ENCODE measurements around the gene RAET1G.
"Not testable (repeated sequence)": the region's sequence is repeated elsewhere in the genome, so short reads cannot be mapped to it uniquely, and the experiment has no call there.

The RAET1G gene

DNA sequence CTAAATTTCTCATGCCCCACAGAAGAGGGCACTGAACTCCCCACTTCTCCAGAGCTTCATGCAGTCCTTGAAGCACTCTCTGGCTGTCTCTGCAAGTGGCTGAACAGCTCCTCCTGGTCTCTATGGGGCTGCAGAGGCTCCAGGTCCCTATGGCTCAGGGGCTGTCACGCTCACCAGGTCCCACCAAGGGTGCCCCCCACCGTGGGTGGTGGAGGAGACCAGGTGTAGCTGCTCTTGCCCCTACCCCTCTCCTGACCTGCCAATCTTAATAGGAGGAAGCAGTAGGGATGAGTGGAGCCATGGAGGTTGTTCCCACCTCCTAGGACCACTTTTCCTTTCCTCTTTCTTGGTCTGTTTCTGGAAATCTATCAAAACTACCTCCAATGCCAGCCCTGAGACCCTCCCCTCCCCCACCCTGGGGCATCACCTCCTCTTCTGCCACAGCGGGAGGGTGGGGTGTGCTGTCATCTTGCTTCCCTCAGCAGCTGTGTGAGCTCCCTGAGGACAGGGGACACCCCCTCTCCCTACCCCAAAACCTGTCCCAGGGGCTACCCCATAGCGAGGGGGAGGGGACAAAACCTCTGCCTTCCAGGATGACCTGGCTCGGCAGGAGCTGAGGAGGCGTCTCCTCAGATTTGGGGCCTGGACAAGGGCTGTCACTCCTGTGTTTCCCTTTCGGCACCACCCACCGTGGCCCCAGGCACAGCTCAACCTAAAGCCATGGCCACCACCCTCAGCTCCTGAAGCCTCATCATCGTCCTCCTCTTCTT lies 13.0 kb downstream of the RAET1G start:
- DNase-seq = no peak

DNA sequence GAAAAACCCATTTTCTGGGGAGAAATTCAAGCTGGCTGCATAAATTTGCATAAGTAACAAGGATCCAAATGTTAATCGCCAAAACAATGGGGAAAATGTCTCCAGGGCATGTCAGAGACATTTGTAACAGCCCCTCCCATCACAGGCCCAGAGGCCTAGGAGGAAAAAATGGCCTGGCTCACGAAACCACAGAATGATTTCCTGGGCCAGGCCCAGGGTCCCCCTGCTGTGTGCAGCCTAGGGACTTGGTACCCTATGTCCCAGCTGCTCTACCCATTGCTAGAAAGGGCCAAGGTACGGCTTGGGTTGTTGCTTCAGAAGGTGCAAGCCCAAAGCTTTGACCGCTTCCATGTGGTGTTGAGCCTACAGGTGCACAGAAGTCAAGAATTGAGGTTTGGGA lies 14.4 kb downstream of the RAET1G start:
- DNase-seq = not testable (repeated sequence)

- no peak for DNase-seq
These were observed 15.6 kb downstream of the RAET1G start for GRCh38 chr6:149907317-149907716.

GRCh38 chr6:149906405-149906804 lies 16.5 kb downstream of the RAET1G start:
- DNase-seq = no peak

- no peak for DNase-seq
These were observed 17.0 kb downstream of the RAET1G start for GRCh38 chr6:149905911-149906371.

DNA sequence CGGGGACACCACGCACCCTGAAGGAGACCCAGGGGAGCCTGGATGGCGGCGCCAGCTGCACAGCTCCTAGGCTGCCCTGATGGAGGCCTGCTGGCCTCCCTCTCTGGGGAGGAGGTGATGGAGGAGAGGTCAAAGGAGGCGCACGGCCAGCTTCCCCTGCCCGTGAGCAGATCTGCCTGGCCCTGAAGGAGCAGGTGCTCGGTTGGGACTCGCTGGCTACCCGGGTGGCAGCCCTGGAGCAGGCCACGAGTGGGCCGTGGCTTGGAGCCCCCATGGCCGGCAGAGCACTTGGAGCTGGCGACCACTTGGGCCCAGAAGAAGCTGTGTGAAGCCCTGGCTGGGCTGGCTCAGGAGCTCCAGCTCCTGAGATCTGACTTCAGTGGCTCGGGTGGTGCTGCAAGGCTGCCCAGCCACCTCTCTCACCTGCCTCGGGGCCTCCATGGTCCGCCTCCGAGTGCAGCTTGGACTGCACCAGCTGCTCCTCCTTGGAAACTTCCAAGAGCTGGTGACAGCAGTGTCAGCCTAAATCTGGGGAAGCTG lies 17.5 kb downstream of the RAET1G start:
- DNase-seq = no peak

- DNase-seq = no peak
These were observed 18.1 kb downstream of the RAET1G start for GRCh38 chr6:149904661-149905370.

GRCh38 chr6:149903938-149904611 lies 18.8 kb downstream of the RAET1G start:
- no peak for DNase-seq

DNA sequence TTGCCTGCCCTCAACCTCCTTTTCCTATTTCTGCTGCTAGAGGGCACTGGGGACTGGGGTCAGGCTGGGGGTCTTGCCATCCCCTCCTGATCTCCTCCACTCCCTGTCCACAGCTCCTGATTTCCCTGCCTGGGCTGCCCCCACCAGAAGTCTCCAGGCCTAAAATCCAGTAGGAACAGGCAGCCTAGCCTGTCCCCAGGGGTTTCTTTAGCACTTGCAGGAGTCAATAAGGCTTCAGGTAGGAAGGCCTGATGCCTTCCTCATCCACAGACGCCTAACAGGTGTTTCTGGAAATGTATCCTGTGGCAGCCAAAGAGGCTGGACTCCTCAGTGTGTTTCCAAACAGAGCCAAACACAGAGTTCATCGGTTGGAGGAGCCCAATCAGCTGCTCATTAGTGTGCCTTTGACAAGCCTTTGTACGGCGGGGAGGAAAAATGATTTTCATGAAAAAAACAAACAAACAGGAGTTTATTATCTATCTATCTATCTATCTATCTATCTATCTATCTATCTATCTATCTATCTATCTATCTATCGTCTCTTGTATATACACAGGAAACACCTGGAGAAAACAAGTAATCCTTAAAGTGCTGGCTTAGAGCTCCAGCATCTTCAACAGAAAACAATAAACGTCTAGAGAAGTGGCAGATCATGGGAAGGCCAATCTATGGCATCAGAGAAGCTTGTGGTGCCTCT lies 21.3 kb downstream of the RAET1G start:
- no peak for DNase-seq

GRCh38 chr6:149900620-149901443 lies 22.1 kb downstream of the RAET1G start:
- no peak for DNase-seq

DNA sequence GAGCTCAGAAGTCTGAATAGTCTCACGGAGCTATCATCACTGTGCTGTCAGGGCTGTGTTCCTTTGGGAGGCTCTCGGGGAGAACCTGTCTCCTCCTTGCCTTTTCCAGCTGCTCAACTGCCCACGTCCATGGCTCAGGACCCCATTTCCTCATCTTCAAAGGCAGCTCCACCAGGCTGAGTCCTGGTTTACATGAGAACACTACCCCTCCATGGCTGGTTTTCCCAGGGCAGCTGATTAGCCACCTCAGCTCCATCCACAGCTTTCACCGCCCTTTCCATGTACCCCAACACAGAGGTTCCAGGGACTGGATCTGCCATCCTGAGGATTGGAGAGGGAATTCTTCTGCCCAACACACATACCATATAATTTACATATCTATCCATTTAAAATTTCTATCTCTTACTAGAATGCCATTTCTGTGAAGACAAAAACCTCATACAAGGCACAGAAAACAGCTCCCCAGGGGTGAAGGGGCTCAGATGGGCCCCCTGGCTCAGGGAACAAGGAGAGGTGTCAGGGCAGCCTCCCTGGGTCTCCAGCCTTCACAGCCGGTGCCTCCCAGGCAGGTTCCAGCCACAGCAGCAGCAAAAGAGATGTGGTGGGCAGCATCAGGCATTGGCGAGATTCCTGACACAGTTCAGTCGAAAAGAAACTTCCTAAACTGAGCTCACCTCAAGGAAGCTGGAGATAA lies 22.8 kb downstream of the RAET1G start:
- DNase-seq = no peak

GRCh38 chr6:149899486-149899885 lies 23.4 kb downstream of the RAET1G start:
- no peak for DNase-seq

DNA sequence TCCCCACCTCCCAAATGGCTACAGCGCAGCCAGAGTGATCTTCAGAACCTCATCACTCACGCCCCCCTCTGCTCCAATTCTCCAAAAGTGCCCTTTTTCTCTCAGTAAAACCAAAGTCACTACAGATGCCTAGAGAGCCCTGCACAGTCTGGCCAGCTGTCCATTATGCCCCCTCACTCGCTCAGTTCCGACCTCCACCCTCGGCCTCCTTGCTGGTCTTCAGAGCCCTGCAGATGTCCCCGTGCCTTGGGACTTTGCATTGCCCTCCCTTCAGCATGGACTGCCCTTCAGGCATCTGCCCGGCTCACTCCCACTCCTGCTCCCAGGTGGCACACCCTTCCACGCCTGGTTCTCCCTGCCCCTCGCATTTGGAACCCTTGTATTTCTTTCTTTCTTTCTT lies 24.0 kb downstream of the RAET1G start:
- DNase-seq = no peak

- DNase-seq = no peak
These were observed 24.8 kb downstream of the RAET1G start, which contains the start of gene RAET1E for GRCh38 chr6:149897855-149898744. TSS of gene RAET1E (minus strand) at chr6:149898113. CDS start at chr6:149890901, 7,212 bp downstream.

GRCh38 chr6:149897015-149897697 lies 25.8 kb downstream of the RAET1G start:
- no peak for DNase-seq

DNA sequence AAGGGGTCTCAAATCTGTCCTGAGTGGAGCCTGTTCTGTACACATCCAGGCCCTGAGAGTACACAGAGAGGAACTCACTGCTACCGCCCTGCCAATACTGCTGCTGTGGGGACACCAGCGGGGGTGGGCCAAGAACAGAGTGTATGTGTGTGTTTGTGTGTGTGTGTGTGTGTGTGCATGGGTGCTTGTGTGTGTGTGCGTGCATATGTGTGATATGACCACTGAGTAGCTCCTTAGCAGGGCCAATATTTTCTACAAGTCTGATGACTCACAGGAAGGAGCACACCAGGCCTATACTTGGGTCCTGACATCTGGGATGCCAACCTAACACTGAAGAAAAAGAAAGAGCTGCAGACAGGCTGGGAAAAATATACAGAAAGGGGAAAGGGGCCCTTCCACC lies 26.4 kb downstream of the RAET1G start:
- no peak for DNase-seq

- no peak for DNase-seq
These were observed 27.1 kb downstream of the RAET1G start for GRCh38 chr6:149895833-149896271.

DNA sequence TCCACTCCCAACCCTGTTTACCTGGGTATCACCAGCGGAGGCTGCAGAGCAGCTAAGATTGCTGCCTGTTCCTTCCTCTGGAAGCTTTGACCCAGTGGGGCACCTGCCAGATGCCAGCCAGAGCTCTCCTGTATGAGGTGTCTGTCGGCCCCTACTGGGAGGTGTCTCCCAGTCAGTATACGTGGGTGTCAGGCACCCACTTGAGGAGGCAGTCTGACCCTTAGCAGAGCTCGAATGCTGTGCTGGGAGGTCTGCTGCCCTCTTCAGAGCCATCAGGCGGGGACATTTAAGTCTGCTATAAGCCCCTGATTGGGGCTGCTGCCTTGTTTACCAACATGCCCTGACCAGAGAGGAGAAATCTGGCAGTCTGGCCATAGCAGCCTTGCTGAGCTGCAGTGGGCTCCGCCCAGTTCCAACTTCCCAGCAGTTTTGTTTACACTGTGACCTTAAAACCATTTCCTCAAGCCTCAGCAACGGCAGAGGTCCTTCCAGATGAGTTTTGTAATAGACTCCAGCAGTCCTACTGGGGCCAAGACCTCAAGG lies 27.8 kb downstream of the RAET1G start:
- no peak for DNase-seq

DNA sequence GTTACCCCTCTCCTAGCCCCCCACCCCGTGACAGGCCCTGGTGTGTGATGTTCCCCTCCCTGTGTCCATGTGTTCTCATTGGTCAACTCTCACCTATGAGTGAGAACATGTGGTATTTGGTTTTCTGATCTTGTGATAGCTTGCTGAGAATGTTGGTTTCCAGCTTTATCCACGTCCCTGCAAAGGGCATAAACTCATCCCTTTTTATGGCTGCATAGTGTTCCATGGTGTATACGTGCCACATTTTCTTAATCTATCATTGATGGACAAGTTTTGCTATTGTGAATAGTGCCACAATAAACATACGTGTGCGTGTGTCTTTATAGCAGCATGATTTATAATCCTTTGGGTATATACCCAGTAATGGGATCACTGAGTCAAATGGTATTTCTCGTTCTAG lies 31.1 kb downstream of the RAET1G start:
- DNase-seq = not testable (repeated sequence)
